ENCODE results near the gene ATP8A2. TPM values are rescaled to one million over a fixed set of nuclear protein-coding genes. Genes with fewer than 3 reads are reported as not detected.

ATP8A2 gene
- total RNA-seq, 1 experiment from 2014 or later = not detected

GRCh38 chr13:25692099-25692498 lies 320.3 kb downstream of the ATP8A2 start:
- in situ Hi-C loops (cut with HindIII; ENCODE audit: low sequenced_read_pairs) = no loop called here
- no peak for DNase-seq (ENCODE audit: low spot score)

DNA sequence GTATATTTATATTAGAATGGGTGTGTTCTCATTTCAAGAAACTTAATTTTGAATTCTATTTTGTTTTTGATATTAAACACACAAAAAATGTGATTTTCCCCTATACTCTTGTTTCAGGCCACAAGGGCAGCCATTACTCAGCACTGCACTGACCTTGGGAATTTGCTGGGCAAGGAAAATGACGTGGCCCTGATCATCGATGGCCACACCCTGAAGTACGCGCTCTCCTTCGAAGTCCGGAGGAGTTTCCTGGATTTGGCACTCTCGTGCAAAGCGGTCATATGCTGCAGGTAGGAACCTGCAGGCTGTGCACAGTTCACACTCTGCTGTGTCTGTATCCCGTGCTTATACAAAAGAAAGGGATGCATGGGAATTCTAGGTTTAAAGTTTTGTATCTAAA lies 327.3 kb downstream of the ATP8A2 start:
- DNase-seq (ENCODE audit: low spot score) = no peak

DNA sequence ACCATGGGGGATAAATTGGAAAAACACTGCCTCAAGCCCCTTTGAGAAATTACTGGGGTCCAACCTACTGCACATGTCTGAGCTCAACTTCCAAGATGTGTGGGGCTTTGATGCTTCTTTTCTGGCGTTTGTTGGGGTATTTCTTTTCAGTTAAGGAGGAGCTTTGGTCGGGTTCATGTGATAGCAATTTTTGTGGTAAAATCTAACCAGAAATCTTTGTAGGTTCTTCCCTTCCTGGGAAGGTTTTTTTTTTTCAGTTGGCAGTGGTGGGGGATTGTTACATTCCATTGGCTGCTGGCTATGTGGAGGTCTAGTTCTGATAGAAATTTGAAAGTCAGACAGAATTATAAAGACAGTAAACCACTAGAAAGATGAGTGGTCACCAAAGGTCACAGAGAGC lies 327.8 kb downstream of the ATP8A2 start:
- no peak for DNase-seq (ENCODE audit: low spot score)
- in situ Hi-C loops (cut with HindIII; ENCODE audit: low sequenced_read_pairs) = no loop called here

More for the DNA sequence above, 327.3 kb downstream of the ATP8A2 start:
- in situ Hi-C loops (cut with HindIII; ENCODE audit: low sequenced_read_pairs) = no loop called here

- in situ Hi-C loops (cut with HindIII; ENCODE audit: low sequenced_read_pairs) = no loop called here
- DNase-seq (ENCODE audit: low spot score) = no peak
Observed at GRCh38 chr13:25701304-25701703, 329.5 kb downstream of the ATP8A2 start.

DNA sequence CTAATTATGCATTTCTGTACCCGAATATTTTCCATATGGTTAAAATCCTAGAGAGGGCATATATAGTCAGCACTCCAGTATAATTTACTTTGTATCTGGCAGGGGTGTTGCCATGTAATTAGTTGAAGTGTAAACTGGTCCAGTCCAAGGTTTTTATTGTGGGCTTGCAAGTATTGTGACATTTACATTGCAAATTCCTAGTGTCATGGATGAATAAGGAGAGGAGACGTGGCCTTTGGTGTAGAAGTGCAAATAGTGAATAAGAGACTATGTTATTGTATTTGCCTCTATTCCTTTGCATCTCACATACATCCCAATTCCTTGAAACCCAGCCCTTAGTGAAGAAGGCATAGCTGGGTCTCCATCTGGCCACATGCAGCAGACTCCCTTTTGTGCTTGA lies 330.6 kb downstream of the ATP8A2 start:
- in situ Hi-C loops (cut with HindIII; ENCODE audit: low sequenced_read_pairs) = no loop called here
- no peak for DNase-seq (ENCODE audit: low spot score)

DNA sequence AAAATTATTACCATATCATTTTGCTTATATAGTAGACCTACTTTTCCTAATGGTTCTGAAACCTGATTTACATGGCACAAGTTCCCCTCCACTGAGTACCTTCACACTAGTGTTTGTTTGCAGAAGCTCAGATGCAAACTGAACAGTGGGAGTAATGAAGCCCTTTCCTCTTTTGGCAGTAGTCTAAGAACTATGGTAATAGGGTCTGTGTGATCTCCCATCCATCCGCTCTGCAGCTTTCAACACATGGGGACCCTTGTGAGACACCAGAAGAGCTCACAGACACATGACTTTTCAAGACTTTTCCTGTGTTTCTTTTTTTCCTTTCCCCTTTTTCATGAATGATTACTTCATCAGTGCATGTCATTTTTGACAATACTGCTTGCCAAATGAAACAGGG lies 336.0 kb downstream of the ATP8A2 start:
- no peak for DNase-seq (ENCODE audit: low spot score)
- in situ Hi-C loops (cut with HindIII; ENCODE audit: low sequenced_read_pairs) = no loop called here

DNA sequence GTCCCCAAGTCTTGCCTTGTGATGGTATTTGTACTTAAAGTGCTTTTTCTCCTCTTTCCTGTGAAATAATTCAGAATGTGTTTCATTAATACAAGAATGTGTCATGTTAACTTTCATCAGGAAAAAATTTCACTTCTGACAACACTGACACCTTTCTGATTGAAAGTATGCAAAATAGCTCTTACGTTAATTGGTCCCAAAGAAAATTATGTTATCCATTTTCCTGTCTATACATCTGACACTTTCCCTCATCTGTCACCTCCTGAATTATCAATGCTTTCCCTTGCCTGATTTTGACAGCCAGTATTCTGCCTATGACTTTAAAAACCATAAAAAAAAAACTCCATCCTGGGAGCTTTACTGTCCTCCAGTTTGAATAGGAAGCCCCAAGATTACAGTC lies 336.5 kb downstream of the ATP8A2 start:
- no peak for DNase-seq (ENCODE audit: low spot score)
- in situ Hi-C loops (cut with HindIII; ENCODE audit: low sequenced_read_pairs) = no loop called here

- in situ Hi-C loops (cut with HindIII; ENCODE audit: low sequenced_read_pairs) = no loop called here
- DNase-seq (ENCODE audit: low spot score) = no peak
Observed at GRCh38 chr13:25709088-25709487, 337.3 kb downstream of the ATP8A2 start.

- DNase-seq (ENCODE audit: low spot score) = no peak
- in situ Hi-C loops (cut with HindIII; ENCODE audit: low sequenced_read_pairs) = no loop called here
Observed at GRCh38 chr13:25715760-25716159, 344.0 kb downstream of the ATP8A2 start.

DNA sequence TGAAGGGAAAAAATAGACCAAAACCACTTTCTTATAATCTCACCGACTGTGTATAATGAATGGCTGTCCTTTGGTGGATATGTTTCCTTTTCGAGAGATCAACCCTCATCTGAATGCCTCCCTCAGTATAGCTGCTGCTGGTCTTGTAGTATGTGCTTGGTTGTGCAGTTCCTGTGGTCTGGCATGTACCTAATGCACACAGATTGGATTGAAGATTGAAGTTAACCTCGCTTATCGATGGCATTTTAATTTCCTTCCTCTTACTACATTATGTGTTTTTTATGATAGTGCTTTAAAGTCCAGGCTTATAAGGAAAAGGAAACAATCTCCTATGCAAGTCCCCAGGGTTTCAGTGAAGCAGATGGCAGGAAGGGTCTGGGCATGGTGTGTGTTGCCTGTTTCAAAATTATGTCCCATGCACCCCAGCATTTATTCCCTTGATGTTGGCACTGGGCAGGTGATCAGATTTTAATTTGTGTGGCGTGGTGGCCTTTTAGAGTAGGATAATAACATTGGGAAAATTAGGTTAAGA lies 346.0 kb downstream of the ATP8A2 start:
- in situ Hi-C loops (cut with HindIII; ENCODE audit: low sequenced_read_pairs) = no loop called here
- DNase-seq (ENCODE audit: low spot score) = peak; percentile 60

- no peak for DNase-seq (ENCODE audit: low spot score)
- in situ Hi-C loops (cut with HindIII; ENCODE audit: low sequenced_read_pairs) = no loop called here
Observed at GRCh38 chr13:25719666-25720065, 347.9 kb downstream of the ATP8A2 start.

- in situ Hi-C loops (cut with HindIII; ENCODE audit: low sequenced_read_pairs) = no loop called here
- DNase-seq (ENCODE audit: low spot score) = no peak
Observed at GRCh38 chr13:25722893-25723292, 351.1 kb downstream of the ATP8A2 start.

DNA sequence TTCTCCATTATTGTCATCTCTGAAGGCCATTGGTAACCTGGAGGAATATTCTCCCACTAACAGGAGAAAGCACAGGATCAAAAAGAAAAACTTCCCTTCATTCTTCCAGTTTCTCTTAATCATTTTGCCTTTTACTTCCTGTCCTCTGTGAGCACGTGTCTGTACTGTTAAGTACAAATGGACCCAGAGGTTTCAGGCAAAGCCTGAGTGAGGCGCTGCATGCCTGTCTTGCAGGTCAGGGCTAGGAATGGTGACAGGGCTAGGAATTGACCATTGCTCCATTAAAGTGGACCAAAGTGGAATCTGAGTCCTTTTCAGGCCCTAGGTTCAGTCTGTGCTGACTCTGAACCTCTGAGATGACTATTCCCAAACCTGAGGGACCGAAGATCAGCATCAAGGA lies 353.3 kb downstream of the ATP8A2 start:
- no peak for DNase-seq (ENCODE audit: low spot score)
- in situ Hi-C loops (cut with HindIII; ENCODE audit: low sequenced_read_pairs) = no loop called here

- in situ Hi-C loops (cut with HindIII; ENCODE audit: low sequenced_read_pairs) = no loop called here
- no peak for DNase-seq (ENCODE audit: low spot score)
Observed at GRCh38 chr13:25727250-25727649, 355.5 kb downstream of the ATP8A2 start.

GRCh38 chr13:25727810-25728209 lies 356.0 kb downstream of the ATP8A2 start:
- DNase-seq (ENCODE audit: low spot score) = no peak
- in situ Hi-C loops (cut with HindIII; ENCODE audit: low sequenced_read_pairs) = no loop called here

- in situ Hi-C loops (cut with HindIII; ENCODE audit: low sequenced_read_pairs) = no loop called here
- DNase-seq (ENCODE audit: low spot score) = no peak
Observed at GRCh38 chr13:25729201-25729600, 357.4 kb downstream of the ATP8A2 start.

DNA sequence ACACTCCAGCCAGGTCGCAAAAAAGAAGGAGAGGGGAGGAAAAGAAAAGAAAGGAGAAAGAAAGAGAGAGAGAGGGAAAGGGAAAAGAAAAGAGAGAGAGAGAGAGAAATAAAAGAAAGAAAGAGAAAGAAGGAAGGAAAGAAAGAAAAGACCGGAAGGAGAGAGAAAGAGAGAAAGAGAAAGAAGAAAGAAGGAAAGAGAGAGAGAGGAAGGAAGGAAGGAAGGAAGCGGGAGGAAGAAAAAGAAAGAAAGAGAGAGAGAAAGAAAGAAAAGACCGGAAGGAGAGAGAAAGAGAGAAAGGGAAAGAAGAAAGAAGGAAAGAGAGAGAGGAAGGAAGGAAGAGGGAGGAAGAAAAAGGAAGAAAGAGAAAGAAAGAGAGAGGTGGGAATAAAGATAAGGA lies 359.3 kb downstream of the ATP8A2 start:
- in situ Hi-C loops (cut with HindIII; ENCODE audit: low sequenced_read_pairs) = no loop called here
- no peak for DNase-seq (ENCODE audit: low spot score)

GRCh38 chr13:25731536-25731935 lies 359.8 kb downstream of the ATP8A2 start:
- no peak for DNase-seq (ENCODE audit: low spot score)
- in situ Hi-C loops (cut with HindIII; ENCODE audit: low sequenced_read_pairs) = no loop called here

DNA sequence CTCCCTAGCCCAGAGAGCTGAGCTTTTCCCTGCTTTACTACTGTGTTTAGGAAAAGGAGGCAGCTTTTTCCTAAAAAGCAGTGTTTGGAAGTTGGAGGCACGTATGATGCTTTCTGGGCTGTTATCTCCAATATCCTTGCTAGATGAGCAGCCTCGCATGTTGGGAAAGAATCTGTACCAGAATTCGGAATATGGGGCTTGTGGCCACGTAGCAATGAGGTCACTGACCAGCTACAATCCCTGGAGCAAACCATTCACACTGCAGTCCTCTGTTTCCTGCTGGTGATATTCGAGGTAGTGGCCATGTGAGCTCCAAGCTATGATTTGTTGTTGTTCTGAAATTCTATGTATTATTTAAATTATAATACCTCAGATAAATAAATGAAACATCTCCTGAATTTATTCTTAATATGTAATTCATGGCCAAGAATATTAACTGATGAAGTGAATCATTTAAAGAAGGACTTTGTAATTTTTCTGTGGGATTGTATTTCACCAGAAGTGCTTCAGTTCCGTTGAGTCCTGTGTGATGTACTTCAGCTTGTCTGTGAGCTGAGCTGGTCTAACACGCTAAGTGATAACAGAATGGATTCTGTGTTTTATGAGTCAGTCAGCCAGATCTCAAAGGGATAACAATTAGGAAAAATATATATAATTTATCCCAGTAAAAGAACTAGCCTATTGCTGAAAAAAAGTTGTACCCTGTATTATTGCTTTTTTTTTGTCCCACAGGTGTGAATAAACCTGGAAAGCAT lies 360.5 kb downstream of the ATP8A2 start:
- in situ Hi-C loops (cut with HindIII; ENCODE audit: low sequenced_read_pairs) = no loop called here
- DNase-seq (ENCODE audit: low spot score) = peak; percentile 42

- in situ Hi-C loops (cut with HindIII; ENCODE audit: low sequenced_read_pairs) = no loop called here
- DNase-seq (ENCODE audit: low spot score) = no peak
Observed at GRCh38 chr13:25733001-25733491, 361.3 kb downstream of the ATP8A2 start.
